HG03280 (cell line): ENCODE data around the gene VKORC1.

Experiments used
- ATAC-seq: cut with Tn5 transposase; IDR thresholded peaks from one replicate; pipeline ENCODE4 v1.9.1; 2021; ENCODE audit warnings: mild to moderate bottlenecking, moderate library complexity; ENCODE audit not compliant: unreplicated experiment

Gene VKORC1

GRCh38 chr16:31063843-31064611, 30.6 kb downstream of the VKORC1 start:
- no peak for ATAC-seq

GRCh38 chr16:31063495-31063842, 31.1 kb downstream of the VKORC1 start:
- no peak for ATAC-seq

GRCh38 chr16:31061813-31062440, 32.7 kb downstream of the VKORC1 start:
- no peak for ATAC-seq

- ATAC-seq: no peak
These were observed 33.3 kb downstream of the VKORC1 start for GRCh38 chr16:31061126-31061812.

- ATAC-seq: no peak
These were observed 39.0 kb downstream of the VKORC1 start for GRCh38 chr16:31055613-31056012.

- ATAC-seq: no peak
These were observed 42.5 kb downstream of the VKORC1 start for GRCh38 chr16:31052114-31052513.

- ATAC-seq: no peak
These were observed 44.1 kb downstream of the VKORC1 start for GRCh38 chr16:31050280-31051030.

- no peak for ATAC-seq
These were observed 50.6 kb downstream of the VKORC1 start for GRCh38 chr16:31043898-31044481.

GRCh38 chr16:31043352-31043751, 51.2 kb downstream of the VKORC1 start:
- ATAC-seq: no peak

- ATAC-seq: no peak
These were observed 51.7 kb downstream of the VKORC1 start for GRCh38 chr16:31042866-31043265.
